H9 (cell line): ENCODE measurements around the gene DCAF4L1. TPM values are rescaled to one million over a fixed set of nuclear protein-coding genes. Genes with fewer than 3 reads are reported as not detected.

Experiments
- DNase-seq: peaks from one replicate; pipeline ENCODE4 v3.0.0-alpha.2; 2017
- H2AFZ ChIP-seq: one replicate; pipeline ENCODE4 v1.6.1; 2013; ENCODE audit warnings: mild to moderate bottlenecking, low read length, control low read depth, moderate library complexity
- H2AK5ac ChIP-seq: 2 replicates; pipeline ENCODE4 v1.6.1; 2013; ENCODE audit warnings: low read length, control low read depth, mixed read lengths; ENCODE audit not compliant: insufficient read length
- H2BK120ac ChIP-seq: one replicate; pipeline ENCODE4 v1.6.1; 2013; ENCODE audit warnings: low read depth, mild to moderate bottlenecking, low read length, control low read depth, inconsistent platforms; ENCODE audit not compliant: poor library complexity, severe bottlenecking
- H2BK12ac ChIP-seq: 2 replicates; pipeline ENCODE4 v1.6.1; 2013; ENCODE audit warnings: low read length, control low read depth, mixed read lengths, low read depth; ENCODE audit not compliant: insufficient read length
- H2BK15ac ChIP-seq: 2 replicates; pipeline ENCODE4 v1.6.1; 2013; ENCODE audit warnings: low read depth, low read length, control low read depth
- H2BK20ac ChIP-seq: one replicate; pipeline ENCODE4 v1.6.1; 2013; ENCODE audit warnings: low read depth, mild to moderate bottlenecking, low read length, control low read depth, inconsistent platforms; ENCODE audit not compliant: poor library complexity, severe bottlenecking
- H2BK5ac ChIP-seq: 2 replicates; pipeline ENCODE4 v1.6.1; 2013; ENCODE audit warnings: low read length, control low read depth, mixed read lengths; ENCODE audit not compliant: insufficient read length
- H3K14ac ChIP-seq: 2 replicates; pipeline ENCODE4 v1.6.1; 2013; ENCODE audit warnings: low read length, control low read depth; ENCODE audit not compliant: insufficient read depth
- H3K18ac ChIP-seq: 2 replicates; pipeline ENCODE4 v1.6.1; 2013; ENCODE audit warnings: low read depth, mild to moderate bottlenecking, mixed read lengths, low read length, control low read depth; ENCODE audit not compliant: insufficient read length
- H3K23ac ChIP-seq: 2 replicates; pipeline ENCODE4 v1.6.1; 2013; ENCODE audit warnings: low read length, control low read depth, mixed read lengths, low read depth; ENCODE audit not compliant: insufficient read length
- H3K23me2 ChIP-seq: 2 replicates; pipeline ENCODE4 v1.6.1; 2013; ENCODE audit warnings: low read depth, mild to moderate bottlenecking, mixed read lengths, low read length, control low read depth; ENCODE audit not compliant: insufficient read length, poor library complexity, severe bottlenecking
- H3K27ac ChIP-seq: 2 replicates; pipeline ENCODE4 v1.5.1; 2013; ENCODE audit warnings: low read length, control low read depth, mixed read lengths, low read depth; ENCODE audit not compliant: insufficient read length
- H3K27me3 ChIP-seq: 2 replicates; pipeline ENCODE4 v1.6.1; 2013; ENCODE audit warnings: low read length, control low read depth, inconsistent platforms; ENCODE audit not compliant: insufficient read depth
- H3K4ac ChIP-seq: 2 replicates; pipeline ENCODE4 v1.6.1; 2013; ENCODE audit warnings: low read depth, mild to moderate bottlenecking, control low read depth, inconsistent platforms, low read length, moderate library complexity
- H3K4me1 ChIP-seq: 2 replicates; pipeline ENCODE4 v1.6.1; 2013; ENCODE audit warnings: low read length, control low read depth, inconsistent platforms; ENCODE audit not compliant: insufficient read depth
- H3K4me2 ChIP-seq: 2 replicates; pipeline ENCODE4 v1.6.1; 2013; ENCODE audit warnings: low read length, control low read depth, mixed read lengths; ENCODE audit not compliant: insufficient read length, insufficient read depth
- H3K56ac ChIP-seq: 2 replicates; pipeline ENCODE4 v1.6.1; 2013; ENCODE audit warnings: low read depth, mild to moderate bottlenecking, mixed read lengths, low read length, control low read depth; ENCODE audit not compliant: insufficient read length
- H3K79me1 ChIP-seq: 2 replicates; pipeline ENCODE4 v1.6.1; 2013; ENCODE audit warnings: low read depth, mild to moderate bottlenecking, moderate library complexity, low read length, control low read depth, inconsistent platforms; ENCODE audit not compliant: insufficient read depth, poor library complexity, severe bottlenecking
- H3K79me2 ChIP-seq: 2 replicates; pipeline ENCODE4 v1.6.1; 2013; ENCODE audit warnings: low read length, control low read depth, inconsistent platforms; ENCODE audit not compliant: insufficient read depth
- H3K9ac ChIP-seq: 2 replicates; pipeline ENCODE4 v1.6.1; 2013; ENCODE audit warnings: low read length, control low read depth, mixed read lengths; ENCODE audit not compliant: insufficient read length; ENCODE audit errors: extremely low read depth
- H3K9me3 ChIP-seq: one replicate; pipeline ENCODE4 v1.6.1; 2013; ENCODE audit warnings: low read depth, low read length, inconsistent platforms; ENCODE audit not compliant: control insufficient read depth
- H3T11ph ChIP-seq: one replicate; pipeline ENCODE4 v1.6.1; 2013; ENCODE audit warnings: mild to moderate bottlenecking, low read length, control low read depth, inconsistent platforms
- H4K20me1 ChIP-seq: one replicate; pipeline ENCODE4 v1.6.1; 2013; ENCODE audit not compliant: control insufficient read depth, insufficient read length, insufficient read depth
- H4K5ac ChIP-seq: 2 replicates; pipeline ENCODE4 v1.6.1; 2013; ENCODE audit warnings: low read depth, mild to moderate bottlenecking, mixed read lengths, low read length, control low read depth; ENCODE audit not compliant: insufficient read length
- H4K8ac ChIP-seq: replicated peaks from 2 replicates; pipeline ENCODE4 v1.6.1; 2013; ENCODE audit warnings: low read length, control low read depth, mixed read lengths, low read depth; ENCODE audit not compliant: insufficient read length
- H4K91ac ChIP-seq: 2 replicates; pipeline ENCODE4 v1.6.1; 2013; ENCODE audit warnings: low read depth, mild to moderate bottlenecking, moderate library complexity, mixed read lengths, low read length, control low read depth; ENCODE audit not compliant: insufficient read length
- H3K27ac Mint-ChIP-seq, 3 experiments: 2 replicates in 2 of 3; 3 replicates in 1 of 3; pipeline ENCODE4 v1.8.0; 2020 to 2021; ENCODE audit warnings: mixed read lengths in 3 of 3, mild to moderate bottlenecking in 1 of 3, moderate library complexity in 1 of 3
- H3K27me3 Mint-ChIP-seq: 2 replicates; pipeline ENCODE4 v1.8.0; 2021; ENCODE audit warnings: low read depth, mild to moderate bottlenecking, moderate library complexity, mixed read lengths
- H3K36me3 Mint-ChIP-seq, 3 experiments: 2 replicates in 2 of 3; 3 replicates in 1 of 3; pipeline ENCODE4 v1.8.0; 2020 to 2021; ENCODE audit warnings: low read depth in 3 of 3, mixed read lengths in 3 of 3; ENCODE audit not compliant: insufficient read depth in 1 of 3
- H3K4me1 Mint-ChIP-seq, 2 experiments: 2 replicates each; pipeline ENCODE4 v1.8.0; 2020; ENCODE audit warnings: mixed read lengths in 2 of 2
- H3K4me3 Mint-ChIP-seq, 2 experiments: 2 replicates in 1 of 2; 3 replicates in 1 of 2; pipeline ENCODE4 v1.8.0; 2020 to 2021; ENCODE audit warnings: mild to moderate bottlenecking in 2 of 2, mixed read lengths in 2 of 2, moderate library complexity in 1 of 2
- H3K9me3 Mint-ChIP-seq, 2 experiments: 2 replicates in 1 of 2; 3 replicates in 1 of 2; pipeline ENCODE4 v1.8.0; 2020; ENCODE audit warnings: mild to moderate bottlenecking in 2 of 2, mixed read lengths in 2 of 2, moderate library complexity in 1 of 2
- CTCF ChIP-seq: fragments of 200-600 bp; sonication (generic); conservative IDR thresholded peaks from 3 replicates; pipeline ENCODE4 v1.8.0; 2021; ENCODE audit warnings: antibody characterized with exemption, mild to moderate bottlenecking
- WGBS: extraction: QIAGEN DNeasy Blood & Tissue Kit; methylation state at CpG from one replicate; pipeline ENCODE4 v1.1.7; 2013; ENCODE audit warnings: missing lambda C conversion rate, low lambda C conversion rate, mixed read lengths; ENCODE audit not compliant: insufficient read length; ENCODE audit errors: extremely low coverage; 5-methylcytosine and 5-hydroxymethylcytosine counted together
- total RNA-seq: library from RNA; stranded (reverse); gene quantifications from 2 replicates; pipeline ENCODE4 v1.2.1, GENCODE V29; 2021

Gene DCAF4L1
- total RNA-seq, 1 experiment from 2014 or later, result 0.07 TPM

- no CpG with 5 or more reads among the region's 4 CpGs for WGBS
- no peak overlapping the region for H2AK5ac ChIP-seq
- H3K4me3 Mint-ChIP-seq, result no peak overlapping the region
- H3K9me3 ChIP-seq, result no peaks in the 10 kb centered on the region
- no peaks in the 10 kb centered on the region for H3K79me2 ChIP-seq
- H2AFZ ChIP-seq, result no peak overlapping the region
- H3K18ac ChIP-seq, result no peak overlapping the region
- H2BK5ac ChIP-seq, result no peak overlapping the region
- no peak overlapping the region for H3K4ac ChIP-seq
- no peaks in the 10 kb centered on the region for H3K27me3 ChIP-seq
- peaks cover 0 to 5% (median 1%) of the 10 kb centered on the region in 3 experiments; a peak in 6 of 7 replicates for H3K36me3 Mint-ChIP-seq
- no peaks in the 10 kb centered on the region for H3K4me1 ChIP-seq
- H2BK15ac ChIP-seq, result no peak overlapping the region
- no peak overlapping the region for H2BK12ac ChIP-seq
- TF ChIP-seq CTCF, result peak; percentile 69
- no peak overlapping the region for H3T11ph ChIP-seq
- no peak overlapping the region for H4K5ac ChIP-seq
- H3K4me2 ChIP-seq, result no peak overlapping the region
- peaks cover 2 to 6% of the 10 kb centered on the region in 2 experiments; a peak in 3 of 4 replicates for H3K4me1 Mint-ChIP-seq
- H2BK20ac ChIP-seq, result no peak overlapping the region
- H4K20me1 ChIP-seq, result no peaks in the 10 kb centered on the region
- no peaks in the 10 kb centered on the region for H3K27me3 Mint-ChIP-seq
- H2BK120ac ChIP-seq, result no peak overlapping the region
- H3K9ac ChIP-seq, result no peak overlapping the region
- H3K27ac Mint-ChIP-seq, result no peak overlapping the region
- H3K23me2 ChIP-seq, result no peaks in the 10 kb centered on the region
- H3K9me3 Mint-ChIP-seq, result peaks cover 4 to 5% of the 10 kb centered on the region in 2 experiments; a peak in 4 of 5 replicates
- no peak overlapping the region for H3K56ac ChIP-seq
- no peak overlapping the region for H3K27ac ChIP-seq
- H3K14ac ChIP-seq, result no peak overlapping the region
- H4K8ac ChIP-seq, result no peak overlapping the region
- H3K79me1 ChIP-seq, result no peaks in the 10 kb centered on the region
- no peak for DNase-seq
- no peak overlapping the region for H3K23ac ChIP-seq
- H4K91ac ChIP-seq, result no peak overlapping the region
These were observed 18.5 kb upstream of the DCAF4L1 start for GRCh38 chr4:41963105-41963504.
